BE2C (cell line): ENCODE data around the gene ZNF853. TPM values are rescaled to one million over a fixed set of nuclear protein-coding genes. Genes with fewer than 3 reads are reported as not detected.
A peak's percentile ranks its signal among the peaks of the same experiment; 100 is the strongest.

Experiments used
- DNase-seq: peaks from one replicate; pipeline ENCODE4 v3.0.0-alpha.2; 2020
- H3K27me3 ChIP-seq: fragments of 250-450 bp; sonication (Bioruptor Pico); 2 replicates; pipeline ENCODE4 v1.5.1; 2020; ENCODE audit warnings: mild to moderate bottlenecking
- H3K36me3 ChIP-seq: fragments of 250-450 bp; sonication (Bioruptor Pico); 2 replicates; pipeline ENCODE4 v1.5.1; 2020; ENCODE audit warnings: mild to moderate bottlenecking
- H3K4me1 ChIP-seq: fragments of 250-450 bp; sonication (Bioruptor Pico); 2 replicates; pipeline ENCODE4 v1.5.1; 2020
- H3K4me3 ChIP-seq: 2 replicates; pipeline ENCODE4 v1.5.1; 2011; ENCODE audit warnings: low read depth, low read length
- H3K9me3 ChIP-seq: fragments of 250-450 bp; sonication (Bioruptor Pico); 2 replicates; pipeline ENCODE4 v1.5.1; 2020
- CTCF ChIP-seq: IDR thresholded peaks from 2 replicates; pipeline ENCODE4 v1.5.1; 2012; ENCODE audit warnings: mild to moderate bottlenecking, low read depth, low read length
- polyA plus RNA-seq: library from polyadenylated mRNA; unstranded; fragments of >200 nt; gene quantifications from one replicate; pipeline ENCODE4 v1.2.1, GENCODE V29; 2012; ENCODE audit warnings: low read depth, missing spikeins; ENCODE audit not compliant: insufficient read length, insufficient read depth

The ZNF853 gene
- polyA plus RNA-seq = 3.6 TPM

GRCh38 chr7:6614953-6615722, at the start of gene ZNF853:
Gene ZNF853, plus strand, starts transcription at chr7:6615610. Its CDS starts 565 bp downstream, at chr7:6616175.
- no peaks in the 10 kb centered on the region for H3K36me3 ChIP-seq
- peak within 1 kb of the TSS; percentile 54 for H3K4me3 ChIP-seq
- H3K27me3 ChIP-seq = peaks cover 23% of the 10 kb centered on the region
- no peak for DNase-seq
- no peak for TF ChIP-seq CTCF
- H3K9me3 ChIP-seq = no peaks in the 10 kb centered on the region
- H3K4me1 ChIP-seq = no peaks in the 10 kb centered on the region

GRCh38 chr7:6565655-6566054, 49.8 kb upstream of the ZNF853 start:
- Histone ChIP-seq H3K27me3 (peaks cover 14% of the 10 kb centered on the region), H3K9me3 (no peaks in the 10 kb centered on the region; the same call in 1 of the 2 replicates), H3K4me3 (no peak overlapping the region), H3K4me1 (no peaks in the 10 kb centered on the region), H3K36me3 (no peaks in the 10 kb centered on the region)
- DNase-seq = no peak
- TF ChIP-seq CTCF = no peak

- Histone ChIP-seq H3K36me3 (no peaks in the 10 kb centered on the region), H3K9me3 (no peaks in the 10 kb centered on the region; the same call in 1 of the 2 replicates)
- DNase-seq = no peak
These were observed 47.5 kb upstream of the ZNF853 start for GRCh38 chr7:6567886-6568285.

GRCh38 chr7:6571160-6571779, 44.1 kb upstream of the ZNF853 start:
- no peak overlapping the region for H3K4me3 ChIP-seq
- DNase-seq = no peak
- H3K27me3 ChIP-seq = no peaks in the 10 kb centered on the region
- H3K9me3 ChIP-seq = no peaks in the 10 kb centered on the region
- no peaks in the 10 kb centered on the region for H3K4me1 ChIP-seq
- H3K36me3 ChIP-seq = no peaks in the 10 kb centered on the region
- TF ChIP-seq CTCF = no peak

More at GRCh38 chr7:6567886-6568285, 47.5 kb upstream of the ZNF853 start:
- Histone ChIP-seq H3K4me3 (no peak overlapping the region), H3K27me3 (peaks cover 14% of the 10 kb centered on the region), H3K4me1 (no peaks in the 10 kb centered on the region)
- TF ChIP-seq CTCF = no peak

GRCh38 chr7:6575281-6576023, 40.0 kb upstream of the ZNF853 start:
- H3K36me3 ChIP-seq = no peaks in the 10 kb centered on the region
- no peaks in the 10 kb centered on the region for H3K9me3 ChIP-seq
- no peaks in the 10 kb centered on the region for H3K27me3 ChIP-seq
- no peak overlapping the region for H3K4me3 ChIP-seq
- no peak for DNase-seq
- TF ChIP-seq CTCF = no peak
- H3K4me1 ChIP-seq = no peaks in the 10 kb centered on the region
